DOHH2 (cell line): ENCODE measurements around the gene PPCS.

Source experiments
- CTCF ChIP-seq: fragments of 200-600 bp; sonication (generic); IDR thresholded peaks from one replicate; pipeline ENCODE4 v1.5.1; 2014; ENCODE audit warnings: antibody characterized with exemption, mild to moderate bottlenecking, low read depth, low read length; ENCODE audit not compliant: poor library complexity, severe bottlenecking
- EZH2phosphoT487 ChIP-seq: fragments of 200-600 bp; sonication (generic); IDR thresholded peaks from 2 replicates; pipeline ENCODE4 v1.6.1; 2017; ENCODE audit warnings: borderline replicate concordance, mild to moderate bottlenecking, antibody characterized with exemption, low read length, moderate library complexity, mixed read lengths

GRCh38 chr1:42439940-42440339 lies 16.4 kb upstream of the PPCS start:
- no peak for TF ChIP-seq CTCF
- TF ChIP-seq EZH2phosphoT487, result no peak
